Measurements from ENCODE around the gene TAS2R41. TPM values are rescaled to one million over a fixed set of nuclear protein-coding genes. Genes with fewer than 3 reads are reported as not detected.

The TAS2R41 gene, protein sequence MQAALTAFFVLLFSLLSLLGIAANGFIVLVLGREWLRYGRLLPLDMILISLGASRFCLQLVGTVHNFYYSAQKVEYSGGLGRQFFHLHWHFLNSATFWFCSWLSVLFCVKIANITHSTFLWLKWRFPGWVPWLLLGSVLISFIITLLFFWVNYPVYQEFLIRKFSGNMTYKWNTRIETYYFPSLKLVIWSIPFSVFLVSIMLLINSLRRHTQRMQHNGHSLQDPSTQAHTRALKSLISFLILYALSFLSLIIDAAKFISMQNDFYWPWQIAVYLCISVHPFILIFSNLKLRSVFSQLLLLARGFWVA
- not detected in 2 replicates for polyA plus RNA-seq

DNA sequence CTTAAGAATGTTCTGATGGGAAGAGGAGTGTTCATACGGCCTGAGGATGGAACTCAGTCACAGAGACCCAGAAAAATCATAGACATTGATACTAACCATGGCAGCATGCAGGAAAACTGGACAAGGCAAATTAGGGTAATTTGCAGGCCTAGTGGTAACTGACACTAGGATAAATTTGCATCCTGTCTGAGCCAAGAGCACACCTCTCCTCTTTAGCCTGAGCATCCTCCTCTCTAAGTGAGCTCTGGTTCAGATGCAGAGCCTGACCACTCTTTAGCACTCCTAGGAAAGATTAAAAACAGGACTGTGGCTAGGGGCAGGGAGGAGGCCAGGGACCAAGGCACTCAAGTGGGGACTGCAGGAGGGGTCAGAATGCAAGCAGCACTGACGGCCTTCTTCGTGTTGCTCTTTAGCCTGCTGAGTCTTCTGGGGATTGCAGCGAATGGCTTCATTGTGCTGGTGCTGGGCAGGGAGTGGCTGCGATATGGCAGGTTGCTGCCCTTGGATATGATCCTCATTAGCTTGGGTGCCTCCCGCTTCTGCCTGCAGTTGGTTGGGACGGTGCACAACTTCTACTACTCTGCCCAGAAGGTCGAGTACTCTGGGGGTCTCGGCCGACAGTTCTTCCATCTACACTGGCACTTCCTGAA, at the start of gene TAS2R41:
Gene TAS2R41, plus strand, starts transcription at position 373 of the 650 bp plus-strand sequence. Its CDS starts 0 bp downstream, at position 373.

DNA sequence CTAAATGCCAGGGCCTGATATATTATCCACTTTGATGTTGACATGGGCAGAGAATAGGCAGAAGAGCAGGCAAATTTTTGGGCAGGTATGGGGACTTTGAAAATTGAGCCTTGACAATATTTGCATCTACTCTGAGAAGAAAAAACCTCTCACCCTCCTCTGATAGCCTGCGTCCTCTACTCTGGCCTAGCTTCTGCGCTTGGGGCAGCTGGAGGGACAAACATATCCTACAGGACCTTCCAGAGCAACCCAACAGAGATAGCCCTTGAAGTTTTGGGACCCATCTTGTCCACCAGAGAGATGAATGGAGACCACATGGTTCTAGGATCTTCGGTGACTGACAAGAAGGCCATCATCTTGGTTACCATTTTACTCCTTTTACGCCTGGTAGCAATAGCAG, 34.5 kb upstream of the TAS2R41 start, which contains the start of gene TAS2R60:
Gene TAS2R60, plus strand, starts transcription at position 301 of the 400 bp plus-strand sequence. Its CDS starts 0 bp downstream, at position 301.

Other genes with a start within 250 kb of the TAS2R41 start
- 54.2 and 54.6 TPM in 2 replicates for gene GSTK1, start 214.4 kb upstream of the TAS2R41 start, polyA plus RNA-seq
- 2.9 TPM in 1 of 2 replicates, not detected in the other for gene TMEM139, start 192.9 kb upstream of the TAS2R41 start, polyA plus RNA-seq
- 1.3 and 3.5 TPM in 2 replicates for gene CASP2, start 189.5 kb upstream of the TAS2R41 start, polyA plus RNA-seq
- gene CLCN1, start 161.8 kb upstream of the TAS2R41 start, polyA plus RNA-seq, result not detected in 2 replicates
- gene FAM131B, start 115.2 kb upstream of the TAS2R41 start, polyA plus RNA-seq, result 0.35 and 3.6 TPM in 2 replicates
- gene ZYX, start 96.5 kb upstream of the TAS2R41 start, polyA plus RNA-seq, result 1.4 and 4.9 TPM in 2 replicates
- not detected in 2 replicates for gene EPHA1, start 69.0 kb upstream of the TAS2R41 start, polyA plus RNA-seq
- gene TAS2R60, start 34.4 kb upstream of the TAS2R41 start, polyA plus RNA-seq, result not detected in 2 replicates
- gene CTAGE15, start 93.9 kb downstream of the TAS2R41 start, polyA plus RNA-seq, result not detected in 2 replicates
- gene TCAF2, start 143.1 kb downstream of the TAS2R41 start, polyA plus RNA-seq, result 0.31 and 0.32 TPM in 2 replicates

Measured in Purkinje cell (primary cell).